Esophagus muscularis mucosa (tissue), 4 donors: Measurements from ENCODE around the gene AKAP9.

Source experiments
- CTCF ChIP-seq, 3 experiments: fragments of 200-600 bp in 2 of 3; fragments of 450-650 bp in 1 of 3; sonication (generic) in 2 of 3; IDR thresholded peaks; one replicate each; pipeline ENCODE4 v1.5.1; 2017 to 2019; ENCODE audit warnings: antibody characterized with exemption in 3 of 3, mild to moderate bottlenecking in 2 of 3, moderate library complexity in 1 of 3
- EP300 ChIP-seq: sonication (generic); formaldehyde crosslinking; IDR thresholded peaks from one replicate; pipeline ENCODE4 v1.6.1; 2017; ENCODE audit warnings: antibody characterized with exemption
- POLR2AphosphoS5 ChIP-seq, 2 donors: sonication (generic); formaldehyde crosslinking; IDR thresholded peaks; one replicate each; pipeline ENCODE4 v1.6.1; 2017; ENCODE audit warnings: antibody characterized with exemption in 2 of 2

- TF ChIP-seq CTCF (IDR thresholded peaks at IDR 0.05) (no peak), EP300 (no peak), POLR2AphosphoS5 (IDR thresholded peaks at IDR 0.05) (no peak)
Measured at GRCh38 chr7:92095380-92095779, 154.7 kb downstream of the AKAP9 start.
